Measurements from ENCODE around the gene CRISP1.
"Not testable (repeated sequence)": the region's sequence is repeated elsewhere in the genome, so short reads cannot be mapped to it uniquely, and the experiment has no call there.

CRISP1 gene

GRCh38 chr6:49839957-49840356, 26.4 kb downstream of the CRISP1 start:
- DNase-seq (ENCODE audit: low read depth) = no peak

GRCh38 chr6:49839162-49839561, 27.2 kb downstream of the CRISP1 start:
- no peak for DNase-seq (ENCODE audit: low read depth)

GRCh38 chr6:49835140-49835539, 31.2 kb downstream of the CRISP1 start:
- DNase-seq (ENCODE audit: low read depth) = no peak

GRCh38 chr6:49833386-49833785, 32.9 kb downstream of the CRISP1 start:
- DNase-seq (ENCODE audit: low read depth) = no peak

GRCh38 chr6:49826743-49827406, 39.5 kb downstream of the CRISP1 start:
- DNase-seq (ENCODE audit: low read depth) = no peak

GRCh38 chr6:49815166-49815565, 51.2 kb downstream of the CRISP1 start:
- no peak for DNase-seq (ENCODE audit: low read depth)

DNA sequence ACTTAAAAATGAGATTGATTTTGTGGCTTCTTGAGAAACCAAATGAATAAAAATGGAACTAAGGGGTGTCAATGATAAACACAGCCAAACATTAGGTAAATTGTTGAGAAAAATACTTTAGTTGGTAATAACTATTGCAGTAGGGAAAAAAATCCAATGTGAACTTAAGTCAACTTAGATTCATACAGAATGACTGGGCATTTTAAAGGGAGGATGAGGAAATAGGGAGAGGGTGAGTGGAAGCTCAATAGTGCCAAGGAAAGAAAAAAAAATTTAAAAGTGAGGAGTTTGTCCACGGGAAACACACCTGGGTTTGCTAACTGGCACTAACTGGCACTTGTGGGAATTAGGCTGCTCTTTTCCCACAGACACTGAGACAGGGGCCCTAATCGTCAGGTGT, 53.1 kb downstream of the CRISP1 start:
- DNase-seq (ENCODE audit: low read depth) = no peak

GRCh38 chr6:49806145-49806544, 60.2 kb downstream of the CRISP1 start:
- DNase-seq (ENCODE audit: low read depth) = no peak

DNA sequence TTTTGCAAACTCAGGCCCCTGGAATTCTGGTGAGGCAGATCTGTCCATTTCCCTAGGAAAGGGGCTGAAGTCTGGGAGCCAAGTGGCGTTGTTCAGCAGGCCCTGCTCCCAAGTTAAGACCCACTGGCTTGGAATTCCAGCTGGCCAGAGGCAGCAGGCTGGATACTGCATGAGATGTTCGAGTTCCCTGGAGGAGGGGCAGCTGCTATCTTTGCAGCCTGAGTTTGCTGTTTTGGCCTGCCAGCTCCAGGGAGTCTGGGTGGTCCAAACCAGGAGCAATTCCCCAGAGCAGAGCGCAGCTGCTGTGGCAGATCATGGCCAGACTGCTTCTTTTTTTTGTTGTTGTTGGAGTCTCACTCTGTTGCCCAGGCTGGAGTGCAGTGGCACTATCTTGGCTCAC, 61.1 kb downstream of the CRISP1 start:
- DNase-seq (ENCODE audit: low read depth) = no peak

DNA sequence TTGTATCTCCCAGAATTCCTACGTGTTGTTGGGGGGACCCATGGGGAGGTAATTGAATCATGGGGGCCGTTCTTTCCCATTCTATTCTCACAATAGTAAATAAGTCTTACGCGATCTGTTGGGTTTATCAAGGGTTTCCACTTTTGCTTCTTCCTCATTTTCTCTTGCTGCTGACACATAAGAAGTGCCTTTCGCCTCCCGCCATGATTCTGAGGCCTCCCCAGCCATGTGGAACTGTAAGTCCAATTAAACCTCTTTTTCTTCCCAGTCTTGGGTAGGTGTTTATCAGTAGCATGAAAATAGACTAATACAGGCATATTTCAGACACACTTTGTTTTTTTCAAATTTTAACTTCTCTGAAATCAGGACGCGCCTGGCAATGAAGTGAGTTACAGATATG, 64.8 kb downstream of the CRISP1 start:
- no peak for DNase-seq (ENCODE audit: low read depth)

- DNase-seq (ENCODE audit: low read depth) = no peak
Observed at GRCh38 chr6:49799090-49799489, 67.2 kb downstream of the CRISP1 start.

DNA sequence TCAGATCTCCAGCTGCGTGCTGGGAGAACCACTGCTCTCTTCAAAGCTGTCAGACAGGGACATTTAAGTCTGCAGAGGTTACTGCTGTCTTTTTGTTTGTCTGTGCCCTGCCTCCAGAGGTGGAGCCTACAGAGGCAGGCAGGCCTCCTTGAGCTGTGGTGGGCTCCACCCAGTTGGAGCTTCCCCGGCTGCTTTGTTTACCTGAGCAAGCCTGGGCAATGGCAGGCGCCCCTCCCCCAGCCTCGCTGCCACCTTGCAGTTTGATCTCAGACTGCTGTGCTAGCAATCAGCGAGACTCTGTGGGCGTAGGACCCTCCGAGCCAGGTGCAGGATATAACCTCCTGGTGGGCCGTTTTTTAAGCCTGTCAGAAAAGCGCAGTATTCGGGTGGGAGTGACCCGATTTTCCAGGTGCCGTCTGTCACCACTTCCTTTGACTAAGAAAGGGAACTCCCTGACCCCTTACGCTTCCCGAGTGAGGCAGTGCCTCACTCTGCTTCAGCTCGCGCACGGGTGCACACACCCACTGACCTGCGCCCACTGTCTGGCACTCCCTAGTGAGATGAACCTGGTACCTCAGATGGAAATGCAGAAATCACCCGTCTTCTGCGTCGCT, 69.4 kb downstream of the CRISP1 start:
- DNase-seq (ENCODE audit: low read depth) = not testable (repeated sequence)

DNA sequence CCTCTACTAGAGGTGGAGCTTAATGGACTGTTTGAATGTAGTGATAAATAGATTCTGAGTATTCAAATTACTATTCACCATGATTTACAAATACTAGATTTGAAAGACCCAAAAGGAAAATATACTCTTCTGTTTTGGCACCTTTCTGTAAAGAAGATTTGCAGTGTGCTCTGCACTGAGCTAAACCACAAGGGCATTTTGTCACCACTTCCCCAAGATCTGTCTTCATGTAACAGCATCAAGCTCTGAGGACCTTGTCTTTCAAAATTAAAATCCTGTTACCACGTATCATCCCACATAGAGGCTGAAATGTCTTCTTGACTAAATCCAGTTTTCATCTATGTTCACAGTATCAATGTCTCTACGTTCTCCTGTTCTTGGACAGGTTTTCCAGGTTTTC, 76.0 kb downstream of the CRISP1 start:
- no peak for DNase-seq (ENCODE audit: low read depth)

- no peak for DNase-seq (ENCODE audit: low read depth)
Observed at GRCh38 chr6:49787176-49787575, 79.2 kb downstream of the CRISP1 start, which contains the start of gene PGK2. Gene PGK2, minus strand, starts transcription at chr6:49787285. Its CDS starts 98 bp downstream, at chr6:49787187.

- no peak for DNase-seq (ENCODE audit: low read depth)
Observed at GRCh38 chr6:49784272-49784671, 82.1 kb downstream of the CRISP1 start.
